Effector memory CD4-positive, alpha-beta T cell (primary cell): ENCODE results near the gene REXO1.

Experiments used
- DNase-seq, 3 donors: peaks; one replicate each; pipeline ENCODE4 v3.0.0-alpha.2; 2020
- H3K27ac ChIP-seq: 2 replicates; pipeline ENCODE4 v1.7.0; 2013; ENCODE audit warnings: mild to moderate bottlenecking, low read length, moderate library complexity; ENCODE audit not compliant: insufficient read depth, poor library complexity, severe bottlenecking
- H3K27me3 ChIP-seq: replicated peaks from 2 replicates; pipeline ENCODE4 v1.7.0; 2013; ENCODE audit warnings: mild to moderate bottlenecking, low read length; ENCODE audit not compliant: insufficient read depth, control insufficient read depth, poor library complexity, severe bottlenecking
- H3K36me3 ChIP-seq: 2 replicates; pipeline ENCODE4 v1.7.0; 2013; ENCODE audit warnings: mild to moderate bottlenecking, low read length, moderate library complexity; ENCODE audit not compliant: control insufficient read depth, insufficient read depth
- H3K4me1 ChIP-seq: 2 replicates; pipeline ENCODE4 v1.7.0; 2013; ENCODE audit warnings: low read length, mild to moderate bottlenecking; ENCODE audit not compliant: control insufficient read depth, insufficient read depth, poor library complexity, severe bottlenecking
- H3K4me3 ChIP-seq: 2 replicates; pipeline ENCODE4 v1.7.0; 2013; ENCODE audit warnings: low read length, low read depth, mild to moderate bottlenecking; ENCODE audit not compliant: insufficient read depth, poor library complexity, severe bottlenecking
- H3K9me3 ChIP-seq: 2 replicates; pipeline ENCODE4 v1.7.0; 2013; ENCODE audit warnings: mild to moderate bottlenecking, low read length, moderate library complexity; ENCODE audit not compliant: control insufficient read depth

The REXO1 gene

DNA sequence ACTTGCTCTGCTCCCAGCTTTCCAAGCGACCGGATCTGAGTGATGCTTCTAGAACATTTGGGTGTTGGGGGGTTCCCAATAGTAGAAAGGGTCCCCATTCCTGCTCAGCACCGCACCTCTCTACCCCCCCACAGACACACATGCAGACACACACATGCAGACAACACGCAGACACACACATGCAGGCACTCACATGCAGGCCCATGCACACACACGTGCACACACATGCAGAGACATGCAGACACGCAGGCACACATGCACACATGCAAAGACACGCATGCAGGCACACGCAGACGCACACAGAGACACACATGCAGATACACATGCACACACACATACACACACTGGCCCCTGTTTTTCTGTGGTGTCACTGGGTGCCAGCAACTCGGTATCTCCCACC, 71.1 kb downstream of the REXO1 start:
- Histone ChIP-seq H3K36me3 (no peaks in the 10 kb centered on the region), H3K27me3 (peaks cover 58% of the 10 kb centered on the region), H3K4me1 (no peaks in the 10 kb centered on the region), H3K4me3 (no peak overlapping the region), H3K9me3 (peaks cover 5% of the 10 kb centered on the region), H3K27ac (no peak overlapping the region)
- no peak for DNase-seq

DNA sequence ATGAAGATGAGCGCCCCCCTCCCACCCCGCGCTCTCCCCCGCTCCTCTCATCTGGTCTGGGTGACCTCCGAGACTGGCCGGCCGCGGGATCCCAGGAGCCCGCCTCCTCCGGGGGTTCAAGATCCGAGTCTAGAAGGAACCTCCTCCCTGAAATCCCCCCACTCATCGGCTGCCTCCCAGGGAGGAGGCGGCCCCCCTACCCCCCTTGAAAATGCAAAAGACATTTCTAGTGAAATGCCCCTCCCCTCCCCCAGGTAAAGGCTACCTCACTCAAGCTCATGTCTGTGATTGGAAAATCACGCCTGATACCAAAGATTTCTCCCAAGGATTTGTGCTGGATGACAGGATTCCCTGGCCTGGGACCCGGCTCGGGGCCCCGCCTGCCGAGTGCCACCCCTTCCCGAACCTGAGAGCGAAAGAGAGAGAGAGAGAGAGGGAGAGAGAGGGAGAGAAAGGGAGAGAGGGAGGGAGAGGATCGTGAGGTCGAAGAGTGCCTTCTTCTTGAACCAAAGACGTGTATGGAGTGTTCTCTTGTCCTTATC, 71.6 kb downstream of the REXO1 start:
- Histone ChIP-seq H3K36me3 (no peaks in the 10 kb centered on the region), H3K4me1 (no peaks in the 10 kb centered on the region), H3K9me3 (peaks cover 2% of the 10 kb centered on the region), H3K4me3 (no peak overlapping the region), H3K27ac (no peak overlapping the region), H3K27me3 (peaks cover 58% of the 10 kb centered on the region)
- no peak for DNase-seq

DNA sequence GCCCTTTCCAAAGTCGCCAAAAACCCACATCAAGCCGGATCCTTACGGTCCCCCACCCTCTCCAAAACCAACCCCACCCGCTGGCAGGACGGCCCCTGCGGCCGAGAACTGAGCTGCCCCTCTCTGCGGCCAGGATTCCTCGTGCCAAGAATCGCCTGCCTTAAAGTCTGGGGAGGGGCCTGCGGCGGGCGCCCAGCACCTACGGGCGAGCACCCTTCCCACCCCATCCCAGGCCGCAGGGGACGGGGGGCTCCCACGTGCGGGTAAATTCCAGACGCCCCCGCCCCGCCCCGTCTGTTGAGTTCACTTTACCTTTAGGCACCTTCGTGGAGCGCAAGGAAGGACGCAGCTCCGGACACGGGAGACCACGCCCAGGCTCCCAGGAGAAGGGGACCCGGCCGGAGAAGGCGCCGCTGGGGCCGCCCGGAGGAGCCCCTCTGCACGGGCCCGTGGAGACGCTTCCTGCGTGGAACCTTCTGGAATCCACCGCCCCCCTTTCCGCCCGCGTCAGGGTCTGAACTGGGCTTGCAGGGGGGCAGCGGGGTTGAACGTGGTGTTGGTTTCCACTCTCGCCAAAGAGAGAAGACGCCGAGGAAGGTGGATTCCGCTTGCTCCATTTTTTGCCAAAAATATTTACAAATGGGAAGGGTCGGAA, 72.2 kb downstream of the REXO1 start:
- no peaks in the 10 kb centered on the region for H3K36me3 ChIP-seq
- no peak overlapping the region for H3K27ac ChIP-seq
- H3K9me3 ChIP-seq = peaks cover 6% of the 10 kb centered on the region
- DNase-seq = no peak
- H3K4me3 ChIP-seq = no peak overlapping the region
- peaks cover 61% of the 10 kb centered on the region for H3K27me3 ChIP-seq
- no peaks in the 10 kb centered on the region for H3K4me1 ChIP-seq

DNA sequence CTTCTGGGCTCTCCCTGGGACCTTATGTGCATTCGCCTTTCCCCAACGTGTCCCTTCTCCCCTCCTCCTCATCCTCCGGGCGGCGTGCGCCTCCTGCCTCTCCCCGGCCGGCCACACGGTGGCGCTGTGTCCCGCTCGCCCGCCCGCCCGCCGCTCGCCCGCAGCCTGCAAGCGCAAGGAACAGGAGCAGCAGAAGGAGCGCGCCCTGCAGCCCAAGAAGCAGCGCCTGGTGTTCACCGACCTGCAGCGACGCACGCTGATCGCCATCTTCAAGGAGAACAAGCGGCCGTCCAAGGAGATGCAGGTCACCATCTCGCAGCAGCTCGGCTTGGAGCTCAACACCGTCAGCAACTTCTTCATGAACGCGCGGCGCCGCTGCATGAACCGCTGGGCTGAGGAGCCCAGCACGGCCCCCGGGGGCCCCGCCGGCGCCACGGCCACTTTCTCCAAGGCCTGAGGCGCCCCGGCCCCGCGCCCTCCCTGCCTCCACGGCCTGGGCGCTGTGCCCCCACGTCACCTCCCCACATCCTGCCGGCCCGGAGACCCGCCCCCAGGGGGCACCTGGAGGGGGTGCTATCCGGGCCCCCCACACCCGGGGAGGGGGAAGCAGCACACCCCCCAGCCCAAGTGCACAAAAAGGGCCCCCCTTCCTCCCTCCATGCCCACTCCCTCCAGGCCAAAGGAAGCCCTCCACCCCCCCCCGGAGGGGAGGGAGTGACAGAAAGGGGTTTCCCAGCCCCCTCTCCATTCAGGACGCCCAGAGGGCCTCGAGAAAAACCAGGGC, 73.1 kb downstream of the REXO1 start:
- H3K4me1 ChIP-seq = no peaks in the 10 kb centered on the region
- H3K27me3 ChIP-seq = peaks cover 55% of the 10 kb centered on the region
- no peak overlapping the region for H3K27ac ChIP-seq
- no peaks in the 10 kb centered on the region for H3K36me3 ChIP-seq
- DNase-seq = no peak
- H3K4me3 ChIP-seq = no peak overlapping the region
- peaks cover 11% of the 10 kb centered on the region for H3K9me3 ChIP-seq

DNA sequence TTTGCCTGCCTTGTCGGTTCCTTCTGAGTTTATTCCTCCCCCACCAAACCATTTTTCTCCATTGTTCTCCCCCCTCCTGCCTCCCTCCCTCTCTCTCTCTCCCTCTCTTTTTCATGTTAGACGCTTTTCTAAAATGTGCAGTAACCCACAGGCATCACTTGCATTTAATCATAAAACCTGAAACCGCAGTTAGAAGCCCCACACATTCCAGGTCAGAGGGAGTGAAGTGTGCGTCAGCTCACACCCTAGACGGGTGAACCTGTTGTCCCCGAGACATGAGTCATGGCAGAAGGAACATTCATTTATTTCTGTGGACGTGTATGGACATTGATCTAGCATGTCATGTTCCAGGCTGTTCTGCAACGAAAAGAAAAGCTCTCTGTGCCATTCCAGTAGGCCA, 75.1 kb downstream of the REXO1 start:
- Histone ChIP-seq H3K36me3 (no peaks in the 10 kb centered on the region), H3K27me3 (peaks cover 57% of the 10 kb centered on the region), H3K4me3 (no peak overlapping the region), H3K9me3 (peaks cover 11% of the 10 kb centered on the region), H3K27ac (no peak overlapping the region), H3K4me1 (no peaks in the 10 kb centered on the region)
- DNase-seq = no peak

DNA sequence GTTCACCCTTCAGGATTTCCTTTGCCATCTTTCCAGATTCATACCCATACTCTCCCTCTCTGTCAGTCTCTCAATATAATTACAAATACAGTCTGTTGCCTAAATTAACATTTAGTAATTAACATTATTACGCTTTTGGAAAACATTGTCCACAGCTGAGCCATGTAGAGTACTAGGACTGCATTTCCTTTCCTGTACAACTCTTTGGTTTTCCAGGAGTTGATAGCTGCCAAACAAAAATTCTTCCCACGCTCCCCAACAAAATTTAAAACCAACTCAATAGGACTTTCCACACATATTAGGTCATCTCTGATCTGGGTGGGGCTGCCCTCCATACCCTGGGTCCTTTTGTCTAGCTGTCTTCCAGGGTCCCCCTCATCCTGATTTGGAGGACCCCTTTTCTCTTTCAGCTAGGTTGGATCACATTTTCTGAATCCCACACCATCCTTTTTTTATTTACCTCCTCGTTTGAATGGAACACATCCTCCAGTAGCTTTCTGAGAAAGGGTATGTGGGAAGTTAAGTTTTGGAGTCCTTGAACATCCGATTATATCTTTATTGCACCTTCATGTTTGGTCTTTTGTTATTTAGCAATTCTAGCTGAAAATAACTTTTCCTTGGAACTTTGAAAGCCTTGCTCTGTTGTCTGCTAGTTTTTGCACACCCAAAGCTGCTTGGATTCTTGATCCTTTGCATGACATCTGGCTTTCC, 77.3 kb downstream of the REXO1 start:
- H3K36me3 ChIP-seq = no peaks in the 10 kb centered on the region
- no peak overlapping the region for H3K4me3 ChIP-seq

DNA sequence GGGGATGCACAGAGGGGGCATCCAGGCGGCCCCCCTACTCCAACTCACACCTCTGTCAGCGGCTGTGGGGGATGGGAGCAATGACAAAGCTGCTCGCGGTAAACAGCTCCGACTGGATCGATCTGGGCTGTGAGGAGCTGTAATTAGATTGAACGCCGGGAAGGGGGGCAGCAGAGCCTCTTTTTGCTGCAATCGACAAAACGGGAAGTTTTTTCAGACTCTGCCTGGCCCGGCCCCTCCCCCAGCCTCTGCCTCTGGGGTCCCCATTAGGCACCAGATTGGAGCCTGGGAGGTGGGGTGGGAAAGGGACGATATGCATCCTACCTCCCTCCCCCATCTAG, 78.7 kb downstream of the REXO1 start:
- Histone ChIP-seq H3K4me3 (no peak overlapping the region), H3K4me1 (peaks cover 4% of the 10 kb centered on the region), H3K9me3 (peaks cover 11% of the 10 kb centered on the region), H3K27me3 (peaks cover 64% of the 10 kb centered on the region), H3K36me3 (no peaks in the 10 kb centered on the region), H3K27ac (no peak overlapping the region)
- DNase-seq = no peak

More for the DNA sequence above, 77.3 kb downstream of the REXO1 start:
- Histone ChIP-seq H3K9me3 (peaks cover 11% of the 10 kb centered on the region), H3K27me3 (peaks cover 63% of the 10 kb centered on the region), H3K4me1 (peaks cover 4% of the 10 kb centered on the region), H3K27ac (no peak overlapping the region)
- no peak for DNase-seq

DNA sequence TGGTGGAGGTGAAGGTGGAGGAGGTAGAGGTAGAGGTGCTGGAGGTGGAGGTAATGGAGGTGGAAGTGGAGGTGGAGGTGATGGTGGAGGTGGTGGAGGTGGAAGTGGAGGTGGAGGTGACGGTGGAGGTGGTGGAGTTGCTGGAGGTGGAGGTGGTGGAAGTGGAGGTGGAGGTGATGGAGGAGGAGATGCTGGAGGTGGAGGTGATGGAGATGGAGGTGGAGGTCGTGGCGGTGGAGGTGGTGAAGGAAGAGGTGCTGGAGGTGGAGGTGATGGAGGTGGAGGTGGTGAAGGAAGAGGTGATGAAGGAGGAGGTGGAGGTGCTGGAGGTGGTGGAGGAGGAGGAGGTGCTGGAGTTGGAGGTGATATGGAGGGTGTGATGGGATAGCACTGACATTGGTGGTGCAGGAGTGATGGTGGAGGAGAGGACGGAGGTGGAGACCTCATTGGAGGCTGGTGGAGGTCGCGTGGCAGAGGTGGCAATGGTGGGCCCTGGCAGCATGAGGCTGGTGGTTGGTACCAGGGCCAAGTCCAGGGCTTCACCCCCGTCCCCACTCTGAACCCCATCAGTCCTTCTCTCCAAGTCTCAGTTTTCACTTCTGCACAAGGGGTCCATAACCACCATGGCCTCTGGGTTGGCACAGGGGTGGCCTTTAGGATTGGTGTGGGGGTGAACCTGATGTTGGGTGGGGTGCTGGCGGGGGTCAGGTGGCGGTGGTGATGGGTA, 79.2 kb downstream of the REXO1 start:
- H3K4me1 ChIP-seq = peaks cover 4% of the 10 kb centered on the region
- no peaks in the 10 kb centered on the region for H3K36me3 ChIP-seq
- no peak overlapping the region for H3K27ac ChIP-seq
- no peak overlapping the region for H3K4me3 ChIP-seq
- H3K9me3 ChIP-seq = peaks cover 11% of the 10 kb centered on the region
- no peak for DNase-seq
- H3K27me3 ChIP-seq = peaks cover 66% of the 10 kb centered on the region

DNA sequence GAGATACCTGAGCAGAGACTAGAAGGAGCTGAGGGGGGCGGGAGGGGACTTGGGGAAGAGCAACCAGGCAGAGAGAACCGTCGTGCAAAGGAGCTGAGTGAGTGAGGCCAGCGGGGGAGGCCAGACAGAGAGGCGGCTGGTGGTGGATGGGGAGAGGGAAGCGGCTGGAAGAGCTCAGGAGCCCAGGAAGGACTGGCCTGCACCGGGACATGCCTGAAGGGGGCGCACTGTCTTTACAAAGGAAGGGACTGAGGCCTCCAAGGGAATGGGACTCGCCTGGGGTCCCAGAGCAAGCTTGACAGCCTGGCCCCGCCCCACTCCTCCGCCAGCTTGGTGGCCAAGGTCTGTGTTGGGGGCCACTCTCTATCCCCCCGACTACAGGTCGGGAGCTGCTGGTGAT, 80.0 kb downstream of the REXO1 start:
- Histone ChIP-seq H3K36me3 (no peaks in the 10 kb centered on the region), H3K27ac (no peak overlapping the region), H3K9me3 (peaks cover 11% of the 10 kb centered on the region), H3K4me3 (no peak overlapping the region), H3K27me3 (peaks cover 64% of the 10 kb centered on the region), H3K4me1 (peaks cover 4% of the 10 kb centered on the region)
- DNase-seq = no peak
